Dendritic cell treated with granulocyte-macrophage colony-stimulating factor and Interleukin-4, amounts not matched to agents 40 ng/mL and 50 ng/mL, for 4 days (primary cell): ENCODE results near the gene TIMM50.
A peak's percentile ranks its signal among the peaks of the same experiment; 100 is the strongest.

Experiments
- H3K27ac Mint-ChIP-seq: one replicate; pipeline ENCODE4 v1.8.0; 2022; ENCODE audit warnings: mild to moderate bottlenecking, mixed read lengths
- H3K27me3 Mint-ChIP-seq: one replicate; pipeline ENCODE4 v1.8.0; 2022; ENCODE audit warnings: mild to moderate bottlenecking, mixed read lengths
- H3K36me3 Mint-ChIP-seq: one replicate; pipeline ENCODE4 v1.8.0; 2022; ENCODE audit warnings: low read depth, mixed read lengths
- H3K4me1 Mint-ChIP-seq: one replicate; pipeline ENCODE4 v1.8.0; 2022; ENCODE audit warnings: low read depth, mixed read lengths
- H3K4me3 Mint-ChIP-seq: one replicate; pipeline ENCODE4 v1.8.0; 2022; ENCODE audit warnings: mild to moderate bottlenecking, moderate library complexity, mixed read lengths
- H3K9me3 Mint-ChIP-seq: one replicate; pipeline ENCODE4 v1.8.0; 2022; ENCODE audit warnings: mixed read lengths
- intact Hi-C: fragments of 100-400 bp; cut with micrococcal nuclease; formaldehyde crosslinking; loops from one replicate; pipeline ENCODE4 v1.15.0; 2022

Gene TIMM50

GRCh38 chr19:39499932-39500331 is 19.3 kb downstream of the TIMM50 start:
- Mint-ChIP-seq H3K27me3 (peaks cover 82% of the 10 kb centered on the region), H3K9me3 (no peaks in the 10 kb centered on the region), H3K4me1 (peaks cover 26% of the 10 kb centered on the region), H3K27ac (no peak overlapping the region), H3K36me3 (no peaks in the 10 kb centered on the region), H3K4me3 (no peak overlapping the region)
- intact Hi-C loops, result loop anchor here (2.0 kb wide), 1 partner anchor 33 kb away; the partner anchor contains the start of gene EID2B

DNA sequence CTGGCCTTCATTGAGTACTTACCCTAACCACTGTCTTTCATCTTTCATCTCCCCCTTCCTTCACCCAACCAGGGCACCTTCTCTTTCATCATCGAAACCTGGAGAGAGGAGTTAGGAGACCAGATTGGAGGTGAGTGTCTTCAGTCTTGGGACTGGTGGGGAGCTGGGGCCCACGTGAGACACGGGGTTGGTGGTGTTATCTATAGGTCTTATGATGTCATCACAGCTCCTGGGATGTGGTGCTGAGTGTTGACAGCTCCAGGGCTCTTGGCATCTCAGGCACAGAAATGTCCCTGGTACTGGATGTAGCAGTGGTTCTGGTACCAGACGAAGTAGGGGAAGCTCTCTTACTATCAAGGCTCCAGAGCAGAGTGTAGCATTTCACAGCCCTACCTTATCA is 19.9 kb downstream of the TIMM50 start:
- intact Hi-C loops, result no loop called here
- Mint-ChIP-seq H3K36me3 (no peaks in the 10 kb centered on the region), H3K4me1 (peaks cover 26% of the 10 kb centered on the region), H3K4me3 (no peak overlapping the region), H3K27me3 (peaks cover 86% of the 10 kb centered on the region), H3K27ac (no peak overlapping the region), H3K9me3 (no peaks in the 10 kb centered on the region)

DNA sequence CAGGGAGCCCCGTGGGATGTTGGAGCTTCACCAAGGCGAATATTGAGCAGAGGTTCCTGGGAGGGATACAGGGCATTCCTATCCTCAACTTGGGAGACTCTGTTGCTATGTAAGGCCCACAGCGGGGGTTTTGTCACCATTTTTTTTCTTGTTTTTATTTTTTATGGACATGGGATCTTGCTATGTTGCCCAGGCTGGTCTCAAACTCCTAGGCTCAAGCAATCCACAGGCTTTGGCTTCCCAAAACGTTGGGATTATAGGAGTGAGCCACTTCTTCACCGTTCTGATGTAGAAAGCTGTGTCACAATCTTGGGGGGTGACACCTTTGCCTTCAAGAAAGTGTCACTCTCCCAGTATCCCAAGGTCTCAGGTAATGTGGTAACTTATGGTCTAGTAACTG is 20.7 kb downstream of the TIMM50 start:
- H3K4me1 Mint-ChIP-seq, result peaks cover 28% of the 10 kb centered on the region
- peaks cover 88% of the 10 kb centered on the region for H3K27me3 Mint-ChIP-seq
- no peaks in the 10 kb centered on the region for H3K9me3 Mint-ChIP-seq
- intact Hi-C loops, result no loop called here
- H3K4me3 Mint-ChIP-seq, result no peak overlapping the region
- no peaks in the 10 kb centered on the region for H3K36me3 Mint-ChIP-seq
- no peak overlapping the region for H3K27ac Mint-ChIP-seq

DNA sequence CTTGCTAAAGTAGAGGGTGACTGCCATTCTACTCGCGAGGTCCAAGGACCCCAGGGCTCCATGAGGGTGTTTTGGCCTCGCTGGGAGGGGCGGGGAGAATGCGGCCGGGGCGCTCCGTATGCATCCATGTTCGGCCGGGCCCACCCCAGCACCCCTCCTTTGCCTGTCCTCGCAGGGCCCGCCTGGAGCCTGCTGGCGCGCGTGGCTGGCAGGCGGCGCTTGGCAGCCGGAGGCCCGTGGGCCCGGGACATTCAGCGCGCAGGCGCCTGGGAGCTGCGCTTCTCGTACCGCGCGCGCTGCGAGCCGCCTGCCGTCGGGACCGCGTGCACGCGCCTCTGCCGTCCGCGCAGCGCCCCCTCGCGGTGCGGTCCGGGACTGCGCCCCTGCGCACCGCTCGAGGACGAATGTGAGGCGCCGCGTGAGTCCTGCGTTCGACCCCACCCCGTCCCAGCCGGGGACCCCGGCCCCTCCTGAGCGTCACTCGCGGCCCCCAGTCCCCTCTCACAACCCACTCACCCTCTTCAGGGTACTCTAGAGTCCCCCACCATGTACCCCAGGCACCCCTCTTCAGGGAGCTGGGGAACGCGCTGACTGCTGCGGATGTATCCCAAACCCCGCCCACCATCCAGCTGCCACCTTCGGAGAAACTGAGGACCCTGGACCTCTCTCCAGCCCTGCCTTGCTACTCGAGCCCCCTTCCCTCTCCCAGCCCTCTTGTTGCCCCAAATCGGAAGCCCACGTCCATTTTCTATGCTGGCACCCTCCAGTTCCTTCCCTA is 22.2 kb downstream of the TIMM50 start:
- H3K27me3 Mint-ChIP-seq, result peaks cover 89% of the 10 kb centered on the region
- H3K36me3 Mint-ChIP-seq, result no peaks in the 10 kb centered on the region
- peaks cover 38% of the 10 kb centered on the region for H3K4me1 Mint-ChIP-seq
- intact Hi-C loops, result no loop called here
- no peak overlapping the region for H3K4me3 Mint-ChIP-seq
- H3K27ac Mint-ChIP-seq, result no peak overlapping the region
- no peaks in the 10 kb centered on the region for H3K9me3 Mint-ChIP-seq

DNA sequence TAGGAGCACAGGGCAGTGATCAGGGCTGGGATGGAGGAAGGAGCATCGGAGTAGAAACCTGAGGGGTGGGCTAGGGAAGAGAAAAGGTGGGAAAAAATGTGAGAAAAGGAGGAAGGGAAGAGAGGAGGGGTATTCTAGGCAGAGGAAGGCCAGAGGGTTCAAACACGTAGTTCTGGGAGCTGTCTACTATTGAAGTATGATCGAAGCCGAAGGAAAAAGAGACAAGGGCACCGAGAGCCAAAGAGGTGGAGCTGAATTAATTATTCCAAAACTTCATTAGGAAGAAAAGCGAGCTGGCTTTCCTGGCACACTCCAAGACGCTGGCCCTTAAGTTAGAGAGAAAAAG is 25.9 kb downstream of the TIMM50 start:
- no peak overlapping the region for H3K27ac Mint-ChIP-seq
- peak overlapping the region; percentile 48 for H3K4me3 Mint-ChIP-seq
- H3K27me3 Mint-ChIP-seq, result peaks cover 85% of the 10 kb centered on the region
- no peaks in the 10 kb centered on the region for H3K36me3 Mint-ChIP-seq
- no peaks in the 10 kb centered on the region for H3K9me3 Mint-ChIP-seq
- intact Hi-C loops, result no loop called here
- H3K4me1 Mint-ChIP-seq, result peaks cover 21% of the 10 kb centered on the region

DNA sequence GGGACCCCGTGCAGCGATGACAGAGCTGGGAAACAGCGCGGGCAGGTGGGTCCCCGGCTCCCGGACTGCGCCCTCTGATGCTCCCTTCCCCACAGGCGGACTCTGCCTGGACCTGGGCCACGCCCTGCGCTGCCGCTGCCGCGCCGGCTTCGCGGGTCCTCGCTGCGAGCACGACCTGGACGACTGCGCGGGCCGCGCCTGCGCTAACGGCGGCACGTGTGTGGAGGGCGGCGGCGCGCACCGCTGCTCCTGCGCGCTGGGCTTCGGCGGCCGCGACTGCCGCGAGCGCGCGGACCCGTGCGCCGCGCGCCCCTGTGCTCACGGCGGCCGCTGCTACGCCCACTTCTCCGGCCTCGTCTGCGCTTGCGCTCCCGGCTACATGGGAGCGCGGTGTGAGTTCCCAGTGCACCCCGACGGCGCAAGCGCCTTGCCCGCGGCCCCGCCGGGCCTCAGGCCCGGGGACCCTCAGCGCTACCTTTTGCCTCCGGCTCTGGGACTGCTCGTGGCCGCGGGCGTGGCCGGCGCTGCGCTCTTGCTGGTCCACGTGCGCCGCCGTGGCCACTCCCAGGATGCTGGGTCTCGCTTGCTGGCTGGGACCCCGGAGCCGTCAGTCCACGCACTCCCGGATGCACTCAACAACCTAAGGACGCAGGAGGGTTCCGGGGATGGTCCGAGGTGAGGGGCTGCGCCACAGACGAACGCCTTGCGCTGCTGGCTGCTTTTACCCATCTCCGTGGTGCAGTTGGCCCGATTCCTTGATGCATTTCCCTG is 26.5 kb downstream of the TIMM50 start:
- peaks cover 21% of the 10 kb centered on the region for H3K4me1 Mint-ChIP-seq
- intact Hi-C loops, result no loop called here
- no peaks in the 10 kb centered on the region for H3K36me3 Mint-ChIP-seq
- H3K27me3 Mint-ChIP-seq, result peaks cover 86% of the 10 kb centered on the region
- no peaks in the 10 kb centered on the region for H3K9me3 Mint-ChIP-seq
- H3K27ac Mint-ChIP-seq, result no peak overlapping the region
- peak overlapping the region; percentile 72 for H3K4me3 Mint-ChIP-seq

GRCh38 chr19:39507715-39508364 is 27.2 kb downstream of the TIMM50 start:
- intact Hi-C loops, result no loop called here
- H3K4me1 Mint-ChIP-seq, result peaks cover 21% of the 10 kb centered on the region
- H3K4me3 Mint-ChIP-seq, result peak overlapping the region; percentile 72
- H3K36me3 Mint-ChIP-seq, result no peaks in the 10 kb centered on the region
- no peaks in the 10 kb centered on the region for H3K9me3 Mint-ChIP-seq
- no peak overlapping the region for H3K27ac Mint-ChIP-seq
- H3K27me3 Mint-ChIP-seq, result peaks cover 93% of the 10 kb centered on the region

DNA sequence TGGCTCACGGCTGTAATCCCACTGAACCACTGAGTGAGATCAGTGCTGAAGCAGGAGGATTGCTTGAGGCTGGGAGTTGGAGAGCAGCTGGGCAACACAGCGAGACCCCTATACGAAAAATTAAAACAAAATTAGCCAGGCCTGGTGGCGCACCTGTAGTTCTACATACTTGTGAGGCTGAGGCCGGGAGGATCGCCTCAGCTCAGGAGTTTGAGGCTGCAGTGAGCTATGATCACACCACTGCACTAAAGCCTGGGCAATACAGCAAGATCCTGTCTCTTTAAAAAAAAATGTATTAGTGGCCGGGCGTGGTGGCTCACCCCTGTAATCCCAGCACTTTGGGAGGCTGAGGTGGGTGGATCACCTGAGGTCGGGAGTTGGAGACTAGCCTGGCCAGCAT is 28.0 kb downstream of the TIMM50 start:
- no peak overlapping the region for H3K27ac Mint-ChIP-seq
- intact Hi-C loops, result no loop called here
- peaks cover 14% of the 10 kb centered on the region for H3K4me1 Mint-ChIP-seq
- no peaks in the 10 kb centered on the region for H3K36me3 Mint-ChIP-seq
- H3K9me3 Mint-ChIP-seq, result no peaks in the 10 kb centered on the region
- H3K4me3 Mint-ChIP-seq, result no peak overlapping the region
- peaks cover 93% of the 10 kb centered on the region for H3K27me3 Mint-ChIP-seq

GRCh38 chr19:39509233-39509632 is 28.6 kb downstream of the TIMM50 start:
- intact Hi-C loops, result no loop called here
- no peak overlapping the region for H3K27ac Mint-ChIP-seq
- no peaks in the 10 kb centered on the region for H3K36me3 Mint-ChIP-seq
- peaks cover 93% of the 10 kb centered on the region for H3K27me3 Mint-ChIP-seq
- H3K4me3 Mint-ChIP-seq, result no peak overlapping the region
- no peaks in the 10 kb centered on the region for H3K9me3 Mint-ChIP-seq
- H3K4me1 Mint-ChIP-seq, result peaks cover 14% of the 10 kb centered on the region

GRCh38 chr19:39512988-39513387 is 32.4 kb downstream of the TIMM50 start:
- Mint-ChIP-seq H3K4me1 (peaks cover 22% of the 10 kb centered on the region), H3K27me3 (peaks cover 93% of the 10 kb centered on the region)

GRCh38 chr19:39514840-39515550 is 34.4 kb downstream of the TIMM50 start, which contains the start of gene SELENOV:
Gene SELENOV (plus strand): TSS chr19:39515139. CDS start chr19:39515213, 74 bp downstream.
- H3K27ac Mint-ChIP-seq, result peak within 1 kb of the TSS; percentile 13
- peak within 1 kb of the TSS; percentile 24 for H3K4me3 Mint-ChIP-seq
- H3K27me3 Mint-ChIP-seq, result peaks cover 90% of the 10 kb centered on the region
- no peaks in the 10 kb centered on the region for H3K36me3 Mint-ChIP-seq
- intact Hi-C loops, result no loop called here
- H3K4me1 Mint-ChIP-seq, result peaks cover 22% of the 10 kb centered on the region
- H3K9me3 Mint-ChIP-seq, result no peaks in the 10 kb centered on the region

More at GRCh38 chr19:39512988-39513387, 32.4 kb downstream of the TIMM50 start:
- Mint-ChIP-seq H3K36me3 (no peaks in the 10 kb centered on the region), H3K4me3 (no peak overlapping the region), H3K9me3 (no peaks in the 10 kb centered on the region), H3K27ac (no peak overlapping the region)
- intact Hi-C loops, result no loop called here

DNA sequence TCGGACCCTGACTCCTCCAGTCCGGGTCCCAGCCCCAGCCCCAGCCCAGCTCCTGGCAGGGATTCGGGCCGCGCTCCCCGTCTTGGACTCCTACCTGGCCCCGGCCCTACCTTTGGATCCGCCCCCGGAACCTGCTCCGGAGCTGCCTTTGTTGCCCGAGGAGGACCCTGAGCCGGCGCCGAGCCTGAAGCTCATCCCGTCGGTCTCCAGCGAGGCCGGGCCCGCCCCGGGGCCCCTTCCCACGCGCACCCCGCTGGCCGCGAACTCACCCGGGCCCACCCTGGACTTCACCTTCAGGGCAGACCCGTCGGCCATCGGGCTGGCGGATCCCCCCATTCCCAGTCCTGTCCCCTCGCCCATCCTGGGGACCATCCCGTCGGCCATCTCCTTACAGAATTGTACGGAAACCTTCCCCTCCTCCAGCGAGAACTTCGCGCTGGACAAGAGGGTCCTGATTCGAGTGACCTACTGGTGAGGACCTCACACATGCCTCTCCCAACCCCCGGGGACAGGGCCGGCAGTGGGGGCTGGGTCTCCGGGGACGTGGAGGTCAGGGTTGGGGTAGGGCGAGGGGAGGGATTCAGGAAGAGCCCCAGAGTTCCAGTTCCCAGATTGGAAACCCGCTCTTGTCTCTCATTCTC is 35.0 kb downstream of the TIMM50 start:
- Mint-ChIP-seq H3K27me3 (peaks cover 88% of the 10 kb centered on the region), H3K36me3 (no peaks in the 10 kb centered on the region), H3K4me1 (peaks cover 22% of the 10 kb centered on the region), H3K27ac (no peak overlapping the region), H3K4me3 (peak overlapping the region; percentile 24), H3K9me3 (no peaks in the 10 kb centered on the region)
- intact Hi-C loops, result no loop called here

GRCh38 chr19:39516270-39516669 is 35.6 kb downstream of the TIMM50 start:
- Mint-ChIP-seq H3K27me3 (peaks cover 83% of the 10 kb centered on the region), H3K36me3 (no peaks in the 10 kb centered on the region), H3K4me1 (peaks cover 22% of the 10 kb centered on the region), H3K27ac (no peak overlapping the region), H3K4me3 (no peak overlapping the region), H3K9me3 (no peaks in the 10 kb centered on the region)
- intact Hi-C loops, result no loop called here
